HepG2 (cell line): Measurements from ENCODE around the gene UEVLD. TPM values are rescaled to one million over a fixed set of nuclear protein-coding genes. Genes with fewer than 3 reads are reported as not detected.

ENCODE experiments used
- GZF1 ChIP-seq: sonication (generic); formaldehyde crosslinking; IDR thresholded peaks from 2 replicates; pipeline ENCODE4 v1.5.1; 2020; ENCODE audit warnings: mild to moderate bottlenecking, missing genetic modification reagents
- HDAC2 ChIP-seq: sonication (generic); formaldehyde crosslinking; IDR thresholded peaks from 2 replicates; pipeline ENCODE4 v1.4.0; 2020; ENCODE audit warnings: missing genetic modification reagents
- HMGA1 ChIP-seq: sonication (generic); formaldehyde crosslinking; conservative IDR thresholded peaks from 2 replicates; pipeline ENCODE4 v1.4.0; 2020; ENCODE audit warnings: missing genetic modification reagents
- KLF6 ChIP-seq: IDR thresholded peaks from 2 replicates; pipeline ENCODE4 v1.8.0; 2016; ENCODE audit warnings: missing biosample characterization, missing genetic modification reagents
- POLR2G ChIP-seq: fragments of 200-400 bp; formaldehyde crosslinking; IDR thresholded peaks from 2 replicates; pipeline ENCODE4 v1.6.1; 2018; ENCODE audit warnings: mild to moderate bottlenecking, low read depth, low read length, moderate library complexity
- RAD21 ChIP-seq: fragments of 450-650 bp; formaldehyde crosslinking; IDR thresholded peaks from 2 replicates; pipeline ENCODE4 v1.5.0; 2020; ENCODE audit warnings: mild to moderate bottlenecking
- RARA ChIP-seq: IDR thresholded peaks from 2 replicates; pipeline ENCODE4 v1.6.1; 2016; ENCODE audit warnings: missing genetic modification reagents, missing compliant biosample characterization
- RERE ChIP-seq: IDR thresholded peaks from 2 replicates; pipeline ENCODE4 v1.6.1; 2016; ENCODE audit warnings: low read depth, missing genetic modification reagents, missing compliant biosample characterization
- SETDB1 ChIP-seq: sonication (generic); formaldehyde crosslinking; IDR thresholded peaks from 2 replicates; pipeline ENCODE4 v1.5.1; 2020; ENCODE audit warnings: missing genetic modification reagents, mild to moderate bottlenecking, borderline replicate concordance
- XRCC5 ChIP-seq: fragments of 200-400 bp; formaldehyde crosslinking; optimal IDR thresholded peaks from 2 replicates; pipeline ENCODE3; 2017; ENCODE audit warnings: mild to moderate bottlenecking, low read length
- ZBTB3 ChIP-seq: sonication (generic); formaldehyde crosslinking; IDR thresholded peaks from 2 replicates; pipeline ENCODE4 v1.4.0; 2020; ENCODE audit warnings: low read depth, mild to moderate bottlenecking, moderate library complexity, missing genetic modification reagents, borderline replicate concordance
- ZNF121 ChIP-seq: sonication (generic); formaldehyde crosslinking; IDR thresholded peaks from 2 replicates; pipeline ENCODE4 v1.5.0; 2020; ENCODE audit warnings: mild to moderate bottlenecking, missing genetic modification reagents
- ZNF230 ChIP-seq: sonication (generic); formaldehyde crosslinking; IDR thresholded peaks from 2 replicates; pipeline ENCODE4 v1.4.0; 2020; ENCODE audit warnings: mild to moderate bottlenecking, missing genetic modification reagents
- polyA plus RNA-seq, 8 experiments: library from polyadenylated mRNA; depleted of rRNA in 3 of 8; stranded (reverse) in 7 of 8; unstranded in 1 of 8; fragments of >200 nt; fragmentation: Illumina TruSeq in 4 of 8; extraction: Trizol in 4 of 8; gene quantifications; 2 replicates each; pipeline versions ENCODE4 v1.2.1 to v1.2.3, GENCODE V29; 2011 to 2016; ENCODE audit warnings: low read depth in 4 of 8, missing spikeins in 1 of 8, mixed read lengths in 1 of 8; ENCODE audit not compliant: insufficient read depth in 1 of 8
- total RNA-seq, 5 experiments: library from RNA; depleted of rRNA; stranded (reverse); fragments of >200 nt; fragmentation: Illumina TruSeq; extraction: Trizol; gene quantifications; 2 replicates each; pipeline ENCODE4 v1.2.3, GENCODE V29; 2016; ENCODE audit warnings: low read depth in 1 of 5
- TF ChIP-seq, protein P1 (sequence below): sonication (generic); formaldehyde crosslinking; IDR thresholded peaks from 2 replicates; pipeline ENCODE4 v1.8.1; 2022; ENCODE audit warnings: low read depth, mild to moderate bottlenecking, missing genetic modification reagents

UEVLD gene
- total and polyA plus RNA-seq, 2 of the 13 experiments (the other 11 are each of a cell fraction or from before 2014, with no cell fraction given) = 5.7 to 13.7 TPM

GRCh38 chr11:18634140-18635032, 45.9 kb upstream of the UEVLD start, which contains the start of gene SPTY2D1 (continued):
- TF ChIP-seq RAD21 (CRISPR knock-in tag) (no peak; the same call in 1 of the 2 replicates), ZBTB3 (peak; percentile 95; the same call in 1 of the 2 replicates), ZNF121 (no peak), POLR2G (peak; percentile 97), ZNF230 (CRISPR knock-in tag) (peak; percentile 77; the same call in 1 of the 2 replicates), HDAC2 (peak; percentile 72), HMGA1 (no peak), SETDB1 (CRISPR knock-in tag) (no peak), XRCC5 (no peak), RERE (no peak), RARA (no peak), KLF6 (CRISPR knock-in tag) (no peak; the same call in 1 of the 2 replicates), GZF1 (CRISPR knock-in tag) (no peak)
- TF ChIP-seq, protein P1, sequence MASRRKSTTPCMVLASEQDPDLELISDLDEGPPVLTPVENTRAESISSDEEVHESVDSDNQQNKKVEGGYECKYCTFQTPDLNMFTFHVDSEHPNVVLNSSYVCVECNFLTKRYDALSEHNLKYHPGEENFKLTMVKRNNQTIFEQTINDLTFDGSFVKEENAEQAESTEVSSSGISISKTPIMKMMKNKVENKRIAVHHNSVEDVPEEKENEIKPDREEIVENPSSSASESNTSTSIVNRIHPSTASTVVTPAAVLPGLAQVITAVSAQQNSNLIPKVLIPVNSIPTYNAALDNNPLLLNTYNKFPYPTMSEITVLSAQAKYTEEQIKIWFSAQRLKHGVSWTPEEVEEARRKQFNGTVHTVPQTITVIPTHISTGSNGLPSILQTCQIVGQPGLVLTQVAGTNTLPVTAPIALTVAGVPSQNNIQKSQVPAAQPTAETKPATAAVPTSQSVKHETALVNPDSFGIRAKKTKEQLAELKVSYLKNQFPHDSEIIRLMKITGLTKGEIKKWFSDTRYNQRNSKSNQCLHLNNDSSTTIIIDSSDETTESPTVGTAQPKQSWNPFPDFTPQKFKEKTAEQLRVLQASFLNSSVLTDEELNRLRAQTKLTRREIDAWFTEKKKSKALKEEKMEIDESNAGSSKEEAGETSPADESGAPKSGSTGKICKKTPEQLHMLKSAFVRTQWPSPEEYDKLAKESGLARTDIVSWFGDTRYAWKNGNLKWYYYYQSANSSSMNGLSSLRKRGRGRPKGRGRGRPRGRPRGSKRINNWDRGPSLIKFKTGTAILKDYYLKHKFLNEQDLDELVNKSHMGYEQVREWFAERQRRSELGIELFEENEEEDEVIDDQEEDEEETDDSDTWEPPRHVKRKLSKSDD (CRISPR knock-in tag) = peak; percentile 99
